HL-60/S4 treated with retinoic acid at 250 ng/mL for 4 days and 3 days (cell line): ENCODE results near the gene TRIL.

ENCODE experiments used
- in situ Hi-C: fragments of 300-500 bp; cut with MboI; formaldehyde crosslinking; loops from 2 replicates; pipeline ENCODE4 v1.7.0; 2022; ENCODE audit warnings: low sequenced_read_pairs

Gene TRIL

DNA sequence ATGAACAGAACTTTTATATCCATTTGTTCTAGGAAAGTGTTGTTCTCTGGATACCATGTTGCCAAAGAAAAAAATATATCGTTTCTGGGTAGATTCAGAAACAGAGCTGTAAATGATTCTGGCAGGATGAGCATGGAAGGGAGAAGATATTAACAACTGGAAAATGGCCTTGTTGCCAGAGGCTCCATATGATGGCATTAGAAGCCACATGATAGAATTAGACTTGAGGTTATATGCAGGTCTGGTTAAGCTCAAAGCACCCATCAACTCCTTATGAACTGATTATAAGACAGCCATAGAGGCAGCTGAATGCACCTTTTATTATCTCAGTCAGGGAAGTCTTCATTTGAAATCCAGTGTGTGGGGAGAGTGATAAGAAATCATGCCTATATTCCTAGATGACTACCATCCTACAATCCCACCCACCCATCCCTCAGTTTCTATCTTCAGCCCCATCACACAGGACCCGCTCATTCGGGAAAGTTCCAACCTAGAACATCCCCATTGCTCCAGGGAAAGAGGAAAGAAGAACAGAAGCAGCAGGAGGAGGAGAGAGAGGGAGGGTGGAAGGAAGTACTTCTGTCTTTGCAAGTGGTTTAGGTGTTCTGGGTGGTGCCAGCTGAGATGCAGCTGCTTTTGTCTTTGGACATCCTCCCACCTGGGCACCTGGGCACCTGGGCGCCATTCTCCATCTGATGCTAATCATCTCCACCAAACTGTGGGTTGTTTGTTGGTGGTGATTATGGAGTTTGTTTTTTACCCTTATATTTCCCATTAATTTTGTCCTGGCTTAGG, 25.5 kb upstream of the TRIL start:
- in situ Hi-C loops: no loop called here

DNA sequence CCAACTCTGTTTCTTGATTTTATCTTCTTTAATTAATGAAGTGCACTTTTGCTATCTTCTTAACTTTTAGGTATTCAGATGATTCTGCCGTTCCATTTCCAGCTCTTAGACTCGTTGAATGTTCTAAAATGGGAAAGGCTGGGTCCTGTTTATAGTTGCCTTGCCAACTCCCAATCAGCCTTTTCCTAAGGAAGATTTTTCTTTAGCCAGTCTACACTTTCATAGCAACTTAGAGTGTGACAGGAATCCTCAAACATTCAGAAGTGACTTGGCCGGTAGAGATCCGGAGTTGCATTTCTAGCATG, 23.0 kb upstream of the TRIL start:
- in situ Hi-C loops: no loop called here

DNA sequence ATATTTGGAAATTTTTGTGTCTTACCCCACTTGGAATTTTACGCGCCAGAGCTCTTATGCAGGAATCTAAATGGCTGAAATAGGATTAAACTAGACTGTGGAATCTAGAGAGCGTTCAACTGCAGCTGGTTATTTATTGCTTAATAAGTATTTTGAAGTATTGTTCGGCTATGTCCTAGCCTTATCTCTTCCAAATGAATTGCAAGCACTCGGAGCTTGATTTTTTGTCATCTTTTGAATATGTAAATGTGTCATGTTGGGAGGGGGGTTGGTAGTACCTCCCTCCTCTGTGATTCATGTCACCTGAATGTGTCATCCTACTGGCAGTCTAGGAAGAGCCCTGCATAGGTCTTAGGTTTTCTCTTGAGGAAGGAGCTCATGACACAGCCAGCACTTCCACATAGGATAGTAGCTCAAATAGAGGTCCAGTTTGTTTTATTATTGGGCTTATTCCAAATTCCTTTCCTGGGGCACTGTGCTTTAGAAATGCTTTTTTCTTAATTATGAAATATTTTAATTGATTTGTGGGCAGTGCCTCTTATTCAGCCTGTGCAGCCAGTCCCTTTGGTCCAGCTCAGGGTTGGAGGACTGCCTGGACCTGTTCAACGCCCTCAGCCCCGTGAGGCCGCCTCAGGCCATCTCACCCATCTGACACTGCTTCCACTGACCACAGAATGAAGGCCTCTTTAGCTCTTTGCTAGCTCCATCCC, 22.5 kb upstream of the TRIL start:
- in situ Hi-C loops: no loop called here

DNA sequence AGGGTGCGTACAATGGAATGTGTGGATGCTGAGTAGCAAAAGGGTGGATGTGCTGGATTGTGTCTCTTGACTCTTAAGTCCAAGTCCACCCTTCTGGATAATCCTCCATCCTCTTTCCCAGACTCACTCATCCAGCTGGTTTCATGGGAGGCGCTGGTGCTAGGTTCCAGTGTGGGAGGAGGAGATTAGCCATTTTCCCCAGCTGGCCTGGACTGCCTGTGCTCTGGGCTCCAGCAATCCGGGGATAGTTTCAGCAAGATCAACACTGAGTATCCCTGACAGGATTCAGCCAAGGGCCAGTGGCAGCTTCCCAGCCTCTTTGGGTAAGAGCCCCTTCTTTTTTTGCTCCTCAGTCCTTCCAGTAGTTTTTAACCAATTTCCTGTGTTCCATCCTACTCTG, 21.6 kb upstream of the TRIL start:
- in situ Hi-C loops: no loop called here

DNA sequence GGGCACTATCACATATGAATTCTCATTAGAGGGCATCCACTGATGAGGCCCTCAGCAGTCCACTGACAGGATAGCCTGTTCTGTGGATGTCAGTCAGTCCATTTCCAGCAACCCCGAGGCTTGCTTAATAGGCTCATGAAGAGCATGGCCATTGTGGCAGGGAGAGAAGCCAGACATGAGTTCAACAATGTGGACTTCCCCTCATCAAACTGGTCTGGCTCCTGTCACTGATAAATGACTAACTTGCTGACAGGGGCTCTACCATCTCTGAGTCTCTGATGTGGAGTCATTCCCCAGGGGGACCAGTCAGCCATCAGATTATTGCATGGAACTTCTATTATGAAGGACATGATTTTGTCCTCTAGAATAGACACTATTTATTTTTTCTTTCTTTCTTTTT, 19.8 kb upstream of the TRIL start:
- in situ Hi-C loops: no loop called here

DNA sequence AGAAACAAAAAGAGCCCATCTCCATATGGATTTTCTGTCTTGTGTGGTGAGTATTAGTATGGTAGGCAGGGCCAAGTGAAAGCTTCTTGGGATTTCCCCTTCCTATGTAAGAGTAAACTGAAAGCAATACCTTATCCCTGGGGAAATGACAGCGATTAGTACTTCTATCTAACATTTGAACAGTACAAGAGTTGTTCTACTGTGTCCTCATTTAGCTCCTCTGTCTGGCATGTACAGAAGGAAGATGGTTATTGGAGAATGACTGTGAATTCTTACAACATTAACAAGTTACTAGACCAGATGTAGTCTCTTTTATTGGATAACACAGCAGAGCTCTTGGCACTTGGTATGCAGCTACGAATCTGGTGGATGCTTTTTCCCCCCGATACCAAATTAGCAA, 17.9 kb upstream of the TRIL start:
- in situ Hi-C loops: no loop called here

DNA sequence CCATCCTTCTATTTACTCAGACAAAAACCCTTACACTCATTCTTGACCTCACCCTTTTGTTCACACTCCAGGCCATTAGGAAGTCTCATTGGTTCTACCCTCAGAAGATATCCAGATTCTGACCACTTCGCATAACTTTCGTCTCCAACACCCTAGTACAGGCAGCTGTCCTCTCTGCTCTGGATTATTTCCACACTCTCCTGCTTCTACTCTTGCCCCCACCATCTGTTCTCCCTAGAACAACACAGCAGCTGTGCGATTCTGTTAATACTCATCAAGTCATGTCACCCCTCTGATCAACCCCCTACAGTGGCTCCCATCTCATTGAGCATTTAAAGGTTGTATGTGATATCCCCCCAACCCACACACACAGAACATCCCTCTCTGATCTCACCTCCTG, 15.5 kb upstream of the TRIL start:
- in situ Hi-C loops: no loop called here

DNA sequence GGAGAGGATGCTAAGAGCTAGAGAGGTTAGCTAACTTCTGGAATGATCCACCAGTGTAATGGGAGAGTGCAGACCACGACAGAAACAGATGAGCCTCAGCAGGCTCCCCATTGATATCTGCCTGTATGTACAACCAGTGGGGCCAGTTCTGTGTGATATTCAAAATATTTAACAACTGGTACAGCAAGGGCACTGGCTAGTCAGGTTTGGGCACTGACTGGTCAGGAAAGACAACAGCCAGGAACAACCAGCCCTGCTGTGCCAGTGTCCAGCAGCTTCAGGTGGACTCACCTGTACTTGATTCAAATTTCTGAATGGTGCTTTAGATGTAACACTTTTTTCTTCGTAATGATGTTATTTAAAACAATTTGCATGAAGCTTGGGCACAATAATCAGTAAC, 5.9 kb upstream of the TRIL start:
- in situ Hi-C loops: no loop called here

DNA sequence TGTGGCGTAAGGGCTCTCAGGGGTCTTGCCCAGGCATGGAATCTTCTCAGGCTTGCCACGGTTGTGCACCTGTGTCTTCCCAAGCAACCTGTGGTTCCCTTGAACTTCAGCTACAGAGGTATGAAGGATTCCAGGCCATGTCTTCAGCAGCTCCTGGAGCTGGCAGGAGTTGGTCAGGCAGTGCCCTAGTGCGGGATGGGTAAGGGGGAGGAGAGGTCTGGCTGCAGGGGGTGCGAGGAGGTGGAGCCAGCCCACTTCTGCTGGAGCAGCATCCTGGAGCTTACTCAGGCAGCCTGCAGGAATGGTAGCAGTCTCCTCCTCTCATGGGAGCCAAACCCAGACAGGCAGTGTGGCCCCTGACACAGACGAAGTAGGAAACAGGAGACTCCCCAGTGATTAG, 3.8 kb upstream of the TRIL start:
- in situ Hi-C loops: no loop called here

DNA sequence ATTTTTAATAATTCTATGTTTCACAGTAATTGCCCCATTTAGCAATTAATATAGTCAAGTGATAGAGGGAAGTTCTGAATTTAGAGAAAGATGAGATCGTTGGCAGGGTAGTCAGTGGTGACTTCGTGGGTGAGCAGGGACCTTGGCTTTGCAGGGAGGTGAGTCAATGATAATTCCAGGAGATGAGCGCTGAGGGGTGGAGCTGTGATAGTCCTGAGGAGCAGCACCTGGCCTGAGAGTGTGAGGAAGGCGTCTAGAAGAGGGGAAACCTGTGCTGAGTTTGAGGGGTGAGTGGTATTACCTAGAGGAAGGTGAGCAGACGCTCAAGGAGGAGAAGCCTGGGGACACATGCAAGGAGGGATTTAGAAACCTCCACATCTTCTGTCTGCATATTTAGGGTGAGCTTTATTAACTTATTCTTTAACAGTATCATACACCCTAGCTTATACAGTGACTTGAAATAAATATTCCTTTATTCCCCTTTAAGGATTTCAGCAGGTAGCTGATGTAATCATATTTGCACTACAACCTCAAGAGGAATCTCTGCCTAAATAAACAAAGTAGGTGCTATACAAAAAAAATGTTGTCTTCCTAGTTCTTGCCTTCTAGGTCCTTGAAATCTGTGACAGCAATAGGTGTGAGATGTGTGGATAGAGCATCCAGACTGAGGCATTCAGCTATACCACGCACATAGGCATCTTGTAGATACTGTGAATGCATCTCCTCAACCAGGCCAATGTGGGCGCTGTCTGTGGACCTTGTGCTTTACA, 2.1 kb upstream of the TRIL start:
- in situ Hi-C loops: no loop called here

DNA sequence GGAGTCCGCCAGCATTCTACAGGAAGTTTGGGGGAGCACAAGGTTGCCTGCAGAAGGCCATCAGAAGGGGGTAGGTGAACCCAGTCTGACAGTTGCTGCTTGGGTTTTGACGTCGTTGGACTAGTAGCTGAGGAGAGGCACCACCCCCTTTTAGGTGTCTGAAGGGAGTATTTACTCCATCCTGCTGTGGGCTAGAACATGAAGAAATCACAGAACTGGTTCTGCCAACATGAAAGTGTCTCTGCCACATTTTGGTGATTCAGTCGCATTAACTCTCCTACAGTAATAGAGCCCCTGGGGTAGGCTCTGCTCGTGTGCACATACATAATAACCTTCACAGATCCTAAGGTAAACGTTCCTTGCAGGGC, 834 bp upstream of the TRIL start:
- in situ Hi-C loops: no loop called here

DNA sequence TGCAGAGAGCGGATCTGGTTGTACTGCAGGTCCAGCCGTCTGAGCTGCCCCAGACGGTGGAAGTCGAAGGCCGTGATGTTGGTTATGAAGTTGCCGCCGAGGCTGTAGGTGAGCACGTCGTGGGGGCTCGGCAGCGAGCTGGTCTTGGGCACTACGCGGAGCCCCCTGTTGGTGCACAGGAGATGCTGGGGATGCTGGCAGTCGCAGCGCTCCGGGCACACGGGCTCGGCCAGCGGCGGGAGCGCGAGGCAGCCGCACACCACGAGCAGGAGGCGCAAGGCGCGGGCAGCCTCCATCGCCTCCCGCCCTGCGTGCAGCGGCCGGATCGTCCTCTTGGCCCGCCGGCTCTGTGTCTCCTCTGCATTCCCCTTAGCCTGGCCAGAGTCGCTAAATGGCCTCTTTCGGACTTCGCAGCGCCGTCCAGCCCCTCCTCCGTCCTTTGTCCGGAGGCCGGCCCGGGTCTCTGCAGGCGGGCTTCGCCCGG, 337 bp downstream of the TRIL start:
- in situ Hi-C loops: no loop called here

DNA sequence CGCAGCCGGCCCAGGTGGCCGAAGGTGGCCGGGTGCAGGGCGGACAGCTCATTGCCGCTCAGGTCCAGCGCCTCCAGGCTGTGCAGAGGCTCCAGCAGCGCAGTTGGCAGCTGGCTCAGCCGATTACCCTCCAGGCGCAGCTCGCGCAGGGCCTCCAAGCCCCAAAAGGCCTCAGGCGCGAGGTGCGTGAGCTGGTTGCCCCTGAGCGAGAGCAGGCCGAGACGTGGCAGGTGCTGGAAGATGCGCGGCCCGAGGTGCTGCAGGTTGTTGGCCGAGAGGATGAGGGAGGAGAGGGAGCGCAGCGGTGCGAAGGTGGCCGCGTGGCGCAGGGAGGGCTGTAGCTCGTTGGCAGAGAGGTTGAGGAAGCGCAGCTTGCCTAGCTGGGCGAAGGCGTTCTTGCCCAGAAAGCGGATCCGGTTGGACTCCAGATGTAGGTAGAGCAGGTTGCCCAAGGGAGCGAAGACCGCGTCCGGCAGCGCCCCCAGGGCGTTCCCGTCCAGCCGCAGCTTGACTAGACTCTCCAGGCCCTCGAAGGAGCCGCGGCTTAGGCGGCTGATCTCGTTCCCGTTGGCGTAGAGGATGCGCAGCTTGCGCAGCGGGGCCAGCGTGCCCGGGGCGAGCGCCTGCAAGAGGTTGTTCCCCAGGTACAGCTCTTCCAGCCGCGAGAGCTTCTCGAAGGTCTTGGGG, 923 bp downstream of the TRIL start:
- in situ Hi-C loops: no loop called here

DNA sequence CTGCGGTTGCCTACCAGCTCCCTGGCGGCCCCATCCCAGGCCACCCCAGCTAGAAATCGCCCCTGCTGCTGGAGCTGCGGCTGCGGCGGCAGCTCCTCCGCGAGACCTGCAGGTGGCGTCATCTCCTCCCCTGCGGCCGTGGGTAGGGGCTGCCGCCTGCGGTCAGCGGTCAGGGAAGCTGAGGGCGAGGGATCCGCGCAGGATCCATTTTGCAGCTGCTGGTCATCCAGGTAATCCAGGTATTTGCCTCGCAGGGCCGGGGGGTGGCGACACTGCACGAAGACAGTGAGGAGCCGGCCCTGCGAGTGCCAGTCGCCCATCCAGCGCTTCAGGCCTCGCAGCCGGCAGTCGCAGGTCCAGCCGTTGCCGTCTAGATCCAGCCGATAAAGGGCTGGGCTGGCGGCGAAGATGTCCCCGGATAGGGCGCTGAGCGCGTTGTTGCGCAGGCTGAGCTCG, 1.5 kb downstream of the TRIL start:
- in situ Hi-C loops: no loop called here

DNA sequence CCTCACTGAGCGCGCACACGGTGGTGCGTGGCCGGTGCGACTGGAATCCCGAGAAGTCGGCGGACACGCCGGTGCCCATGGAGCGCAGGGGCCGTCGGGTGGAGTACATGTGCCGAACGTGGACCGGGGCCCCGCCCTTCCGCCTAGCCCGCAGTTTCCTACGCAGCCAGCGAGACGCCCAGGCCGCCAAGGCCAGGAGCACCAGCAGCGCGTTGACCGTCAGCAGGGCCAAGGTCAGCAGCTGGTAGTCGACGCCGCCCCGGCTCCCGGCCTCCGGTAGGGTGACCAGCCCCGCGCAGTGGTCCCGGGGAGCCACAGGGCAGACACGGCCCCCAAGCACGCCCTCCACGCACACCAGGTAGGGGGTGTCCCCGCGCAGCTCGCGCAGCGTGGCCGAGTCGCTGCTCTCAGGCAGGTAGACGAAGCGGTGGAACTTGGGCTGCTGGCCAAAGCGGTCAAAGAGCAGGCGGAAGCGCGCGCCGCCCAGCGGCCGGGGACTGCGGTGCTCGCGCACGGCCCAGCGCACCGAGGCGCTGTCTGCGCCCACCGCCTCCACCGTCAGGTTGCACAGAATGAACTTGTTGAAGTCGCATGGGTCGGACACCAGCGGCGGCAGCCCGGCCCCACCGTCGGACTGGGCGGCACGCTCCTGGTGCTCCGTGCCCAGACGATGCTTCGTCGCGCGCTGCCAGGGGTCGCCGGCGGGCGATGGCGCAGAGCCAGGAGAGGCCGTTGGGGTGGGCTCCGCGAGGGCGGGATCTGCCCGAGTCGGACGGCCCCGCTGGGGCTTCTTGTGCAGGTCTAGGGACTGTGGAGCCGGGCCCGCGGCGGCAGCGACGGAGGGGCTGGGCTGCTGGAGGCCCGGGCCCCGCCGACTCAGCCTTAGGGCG, 2.2 kb downstream of the TRIL start:
- in situ Hi-C loops: no loop called here

DNA sequence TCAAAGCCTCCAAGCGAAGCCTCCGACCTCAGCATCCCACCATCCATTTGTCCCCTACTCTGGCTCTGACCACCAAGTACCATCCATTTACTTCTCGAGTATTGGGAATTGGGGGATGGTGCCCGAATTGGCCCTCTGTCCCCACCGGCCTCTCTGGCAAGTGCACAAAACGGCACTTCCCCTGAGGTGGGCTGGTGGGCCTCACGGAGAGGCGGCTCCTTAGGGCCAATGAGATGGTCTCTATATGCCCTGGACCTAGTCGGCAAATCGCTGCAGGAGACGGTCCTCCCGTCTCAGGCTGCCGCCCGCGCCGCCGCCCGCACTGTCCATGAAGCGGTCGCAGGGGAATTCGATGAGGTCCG, 2.8 kb downstream of the TRIL start:
- in situ Hi-C loops: no loop called here

DNA sequence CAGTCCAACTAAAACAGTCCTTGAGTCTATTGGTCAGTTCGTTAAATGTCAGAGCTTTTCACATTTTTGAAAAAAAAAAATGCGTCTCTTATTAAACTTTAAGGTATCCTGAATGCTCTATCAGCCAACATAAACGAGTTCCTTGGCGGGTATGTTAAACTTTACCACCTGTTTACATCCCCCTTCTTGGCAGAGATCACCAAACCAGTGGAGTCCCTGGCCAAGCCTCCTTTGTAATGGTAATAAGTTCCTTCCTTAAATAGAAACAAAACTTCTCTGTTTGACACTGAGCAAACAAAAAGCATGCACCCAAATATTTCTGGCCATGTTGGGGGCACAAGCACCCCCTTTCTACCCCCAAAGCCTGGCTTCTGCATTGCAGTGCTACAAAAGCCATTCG, 3.2 kb downstream of the TRIL start:
- in situ Hi-C loops: no loop called here

DNA sequence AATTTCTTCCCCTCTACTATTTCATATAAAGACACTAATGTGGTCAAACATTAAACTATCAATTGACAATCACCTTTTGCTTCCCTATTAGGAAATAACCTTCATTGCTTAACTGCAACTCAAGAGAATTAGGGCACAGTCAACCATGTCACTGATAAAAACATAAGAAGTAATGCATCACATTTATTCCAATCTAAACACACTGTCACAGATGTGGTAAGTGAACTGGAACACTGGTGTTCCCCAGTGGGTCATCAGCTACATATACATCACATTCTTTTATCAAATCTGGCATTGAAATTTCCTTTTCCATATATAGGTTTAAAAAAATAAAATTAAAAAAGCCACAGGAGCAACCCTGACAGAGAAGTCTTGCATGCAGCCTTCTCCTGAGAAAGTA, 3.7 kb downstream of the TRIL start:
- in situ Hi-C loops: no loop called here

DNA sequence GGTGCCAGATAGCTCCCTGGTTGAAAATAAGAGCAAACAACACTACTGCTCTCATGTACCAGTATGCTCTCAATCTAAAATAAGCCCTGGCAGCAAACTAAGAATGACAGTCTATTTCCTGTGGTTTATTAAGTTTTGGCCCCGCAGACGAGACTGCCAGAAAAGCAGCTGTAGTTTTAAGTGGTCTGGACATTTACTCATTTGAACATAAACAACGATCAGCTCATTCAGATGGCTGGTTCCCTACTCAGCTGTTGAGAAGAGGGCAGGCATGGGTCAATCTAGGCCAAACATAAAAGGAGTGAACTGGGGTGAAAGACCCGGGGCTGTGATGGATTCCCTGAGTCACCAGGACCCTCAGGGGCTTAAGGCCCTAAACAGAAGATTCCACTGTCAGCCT, 4.5 kb downstream of the TRIL start:
- in situ Hi-C loops: no loop called here

DNA sequence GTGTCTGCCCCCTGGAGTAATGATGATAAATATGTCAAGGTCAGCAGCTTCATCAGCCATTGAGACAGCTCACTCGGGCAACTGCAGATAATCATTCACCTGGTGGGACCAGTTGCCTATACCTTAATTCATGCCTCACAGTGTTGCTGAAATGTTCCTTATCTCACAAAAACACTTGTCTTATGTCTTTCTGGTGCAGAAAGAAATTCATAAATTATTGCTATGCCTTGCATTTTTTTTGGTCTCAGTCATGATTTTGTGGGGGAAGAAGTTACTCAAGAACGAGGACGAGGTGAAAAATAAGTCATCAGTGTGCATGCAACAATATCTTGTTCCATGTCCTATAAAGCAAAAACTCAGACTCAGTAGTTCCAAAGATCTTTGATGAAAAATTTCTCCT, 16.0 kb downstream of the TRIL start:
- in situ Hi-C loops: no loop called here
